GM18867 (cell line): Measurements from ENCODE around the gene MED31.
A peak's percentile ranks its signal among the peaks of the same experiment; 100 is the strongest.
"Not testable (repeated sequence)": the region's sequence is repeated elsewhere in the genome, so short reads cannot be mapped to it uniquely, and the experiment has no call there.

Source experiments
- ATAC-seq: cut with Tn5 transposase; IDR thresholded peaks from one replicate; pipeline ENCODE4 v1.9.1; 2021; ENCODE audit warnings: mild to moderate bottlenecking, moderate library complexity; ENCODE audit not compliant: unreplicated experiment

Gene MED31

DNA sequence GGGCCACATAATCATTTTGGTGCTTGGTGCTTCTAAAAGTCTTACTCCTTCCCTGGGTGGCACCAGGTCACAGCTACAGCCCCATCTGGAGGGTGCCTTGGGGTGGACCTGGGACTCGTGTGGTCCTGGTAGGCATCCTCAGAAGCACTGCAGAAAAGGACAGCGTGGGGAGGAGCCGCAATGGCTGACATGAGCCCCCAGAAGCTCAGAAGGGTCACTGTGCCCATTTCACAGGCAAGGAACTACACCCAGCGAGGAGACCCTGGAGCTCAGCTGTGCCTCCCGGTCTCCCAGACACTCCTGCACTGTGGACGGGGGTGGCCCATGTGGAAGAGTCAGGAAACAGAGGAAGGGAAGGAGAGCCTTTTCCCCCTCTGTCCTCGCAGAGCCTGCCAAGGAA is 26.5 kb upstream of the MED31 start:
- no peak for ATAC-seq

DNA sequence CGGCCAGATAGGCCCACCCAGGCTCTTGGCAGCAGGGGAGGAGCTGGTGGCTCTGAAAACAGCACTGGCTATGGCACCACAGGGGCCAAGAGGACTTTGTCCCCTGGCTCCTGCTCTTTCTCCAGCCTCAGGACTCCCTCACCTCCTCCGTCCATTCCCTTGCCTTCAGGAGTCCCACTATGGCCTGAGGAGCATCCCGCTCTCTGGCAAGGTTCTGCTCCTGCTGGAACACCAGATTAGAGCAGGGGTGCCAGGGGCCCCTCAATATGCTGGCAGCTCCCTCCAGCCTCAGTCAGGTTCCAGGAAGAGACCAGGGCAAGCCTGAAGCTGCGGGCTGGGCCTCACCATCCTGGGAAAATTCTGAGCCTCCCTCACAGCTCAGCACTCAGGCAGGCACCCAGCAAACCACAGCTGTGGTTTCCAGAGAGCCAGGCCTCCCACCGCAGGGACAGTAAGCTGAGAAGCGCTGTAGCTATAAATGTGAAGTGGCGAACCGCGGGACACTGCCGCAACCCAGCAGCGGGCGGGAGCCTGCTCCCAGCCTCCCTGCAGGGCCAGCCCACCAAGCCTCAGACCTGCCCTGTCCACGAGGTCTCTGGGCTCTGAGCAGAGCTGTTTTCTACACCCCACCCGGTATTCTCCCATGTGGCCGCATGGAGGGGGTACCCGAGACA is 25.9 kb upstream of the MED31 start:
- ATAC-seq, result no peak

GRCh38 chr17:6676802-6677157 is 25.4 kb upstream of the MED31 start:
- no peak for ATAC-seq

GRCh38 chr17:6675201-6675825 is 23.9 kb upstream of the MED31 start:
- no peak for ATAC-seq

DNA sequence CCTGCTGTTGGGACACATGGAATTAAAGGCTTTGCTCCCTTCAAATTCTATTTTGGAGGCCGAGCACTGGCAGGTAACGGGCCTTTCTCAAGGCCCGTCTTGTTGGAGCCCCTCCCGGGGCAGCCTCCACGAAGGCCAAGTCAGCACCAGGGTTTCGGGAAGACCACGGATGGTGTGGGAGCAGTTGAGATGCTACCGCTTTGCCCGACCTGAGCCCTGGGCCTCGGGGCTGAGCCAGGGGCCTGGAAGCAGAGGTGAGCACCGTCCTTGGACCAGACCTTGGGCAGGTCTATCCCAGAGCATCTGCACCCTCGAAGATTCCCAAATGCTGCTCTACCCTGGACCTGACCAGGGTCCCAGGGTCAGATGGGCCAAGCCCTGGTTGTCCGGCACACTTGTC is 23.2 kb upstream of the MED31 start:
- ATAC-seq, result no peak

- ATAC-seq, result no peak
These were observed 20.0 kb upstream of the MED31 start for GRCh38 chr17:6671431-6671830.

GRCh38 chr17:6670999-6671398 is 19.6 kb upstream of the MED31 start:
- ATAC-seq, result no peak

DNA sequence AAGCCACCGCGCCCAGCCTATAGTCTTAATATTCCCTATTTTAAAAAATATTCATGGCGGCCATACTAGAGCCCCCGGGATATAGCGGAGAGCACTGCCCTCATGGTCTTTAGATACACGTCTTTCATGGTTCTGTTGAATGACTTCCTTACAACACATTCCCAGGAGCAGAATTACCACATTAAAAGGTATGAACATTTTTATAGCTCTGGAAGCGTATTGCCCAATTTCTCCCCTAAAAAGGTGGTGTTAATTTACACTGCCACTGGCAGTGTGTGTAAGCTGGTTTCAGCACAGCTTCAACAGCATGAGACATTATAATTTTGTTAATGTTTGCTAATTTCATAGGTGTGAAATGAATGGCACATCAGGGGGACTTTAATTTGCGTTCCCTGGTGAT is 19.2 kb upstream of the MED31 start:
- no peak for ATAC-seq

GRCh38 chr17:6669479-6670212 is 18.2 kb upstream of the MED31 start:
- ATAC-seq, result no peak

DNA sequence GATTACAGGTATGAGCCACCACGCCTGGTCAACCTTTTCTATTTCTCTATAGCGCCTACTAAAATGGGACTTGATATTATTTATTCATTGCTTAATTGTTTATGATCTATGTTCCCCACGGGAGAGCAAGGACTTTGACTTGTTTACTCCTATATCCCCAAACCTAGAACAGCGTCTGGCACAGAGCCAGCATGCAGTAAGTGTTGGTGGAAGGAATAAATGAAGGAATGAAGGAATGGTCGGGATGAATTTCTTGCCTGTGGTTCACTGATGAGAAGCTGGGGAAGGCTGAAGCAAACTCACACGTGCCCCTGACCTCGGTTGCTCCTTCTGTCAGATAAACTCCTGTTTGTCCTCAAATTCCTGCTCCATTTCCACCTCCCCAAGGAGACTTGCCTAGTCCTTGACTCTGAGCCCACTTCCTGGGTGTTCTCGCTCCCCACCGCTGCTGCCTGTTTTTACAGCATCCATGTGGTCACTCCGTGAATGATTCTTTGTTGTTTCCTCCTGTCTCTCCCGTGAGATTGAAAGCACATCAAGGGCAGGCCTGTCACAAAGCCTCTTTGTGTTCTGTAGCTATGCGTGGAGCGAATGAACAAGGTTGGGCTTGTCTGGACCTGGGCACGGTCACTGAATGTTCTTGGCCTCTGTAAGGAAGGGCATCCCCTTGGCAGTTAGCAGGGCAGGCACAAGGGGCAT is 17.5 kb upstream of the MED31 start:
- no peak for ATAC-seq

- no peak for ATAC-seq
These were observed 16.8 kb upstream of the MED31 start for GRCh38 chr17:6668219-6668618.

GRCh38 chr17:6667516-6667915 is 16.1 kb upstream of the MED31 start:
- no peak for ATAC-seq

- ATAC-seq, result no peak
These were observed 15.2 kb upstream of the MED31 start for GRCh38 chr17:6666557-6666956.

DNA sequence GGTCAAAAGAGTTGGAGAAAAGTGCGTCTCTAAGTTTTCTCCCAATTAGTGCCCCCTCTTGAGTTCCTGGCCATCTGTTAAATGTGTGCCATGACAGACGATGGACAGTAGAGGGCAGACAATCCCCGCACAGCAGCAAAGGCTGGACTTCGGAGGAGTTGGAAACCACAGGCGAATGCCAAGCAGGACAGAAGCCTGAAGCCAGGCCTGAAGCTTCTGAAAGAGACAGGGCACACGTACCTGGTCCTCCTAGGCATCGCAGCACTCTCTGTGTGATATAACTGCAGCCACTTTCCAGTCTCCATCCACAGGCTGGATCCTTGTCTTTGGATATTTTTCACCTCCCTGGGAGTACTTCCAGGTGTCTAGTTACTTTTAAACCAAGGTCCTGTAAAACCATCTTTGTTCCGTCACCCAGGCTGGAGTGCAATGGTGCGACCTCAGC is 14.7 kb upstream of the MED31 start:
- no peak for ATAC-seq

GRCh38 chr17:6663200-6663599 is 11.8 kb upstream of the MED31 start:
- ATAC-seq, result not testable (repeated sequence)

DNA sequence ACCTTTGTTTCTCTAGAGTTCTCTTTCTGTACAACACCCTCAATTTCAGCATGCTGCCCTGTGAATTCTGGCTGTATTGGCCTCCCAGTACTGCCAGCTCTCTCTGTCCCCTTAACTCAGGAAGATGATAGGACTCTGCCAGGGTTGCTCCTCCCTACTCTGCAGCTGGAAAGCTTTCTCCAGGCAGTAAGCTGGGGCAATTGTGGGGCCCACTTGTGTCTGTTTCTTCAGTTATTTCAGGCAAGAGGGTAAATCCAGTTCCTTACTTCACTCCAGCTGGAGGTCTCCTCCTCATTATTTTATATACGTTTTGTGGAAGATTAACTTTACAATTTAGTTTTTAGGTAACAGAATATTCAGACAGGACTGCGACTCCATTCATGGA is 10.1 kb upstream of the MED31 start:
- no peak for ATAC-seq

- peak; percentile 73 for ATAC-seq
These were observed 9.5 kb upstream of the MED31 start for GRCh38 chr17:6660805-6661463.

- no peak for ATAC-seq
These were observed 8.7 kb upstream of the MED31 start for GRCh38 chr17:6660101-6660500.

- ATAC-seq, result not testable (repeated sequence)
These were observed 7.0 kb upstream of the MED31 start for GRCh38 chr17:6658411-6658810.

GRCh38 chr17:6657633-6658287 is 6.4 kb upstream of the MED31 start:
- ATAC-seq, result no peak
